ENCODE results near the gene CAPN9.
"Not testable (repeated sequence)": the region's sequence is repeated elsewhere in the genome, so short reads cannot be mapped to it uniquely, and the experiment has no call there.

The CAPN9 gene

GRCh38 chr1:230711245-230711644 is 35.9 kb upstream of the CAPN9 start:
- no peak for DNase-seq (ENCODE audit: low spot score)

GRCh38 chr1:230712470-230712942 is 34.7 kb upstream of the CAPN9 start:
- DNase-seq (ENCODE audit: low spot score), result no peak

- no peak for DNase-seq (ENCODE audit: low spot score)
Measured at GRCh38 chr1:230713138-230713537, 34.0 kb upstream of the CAPN9 start.

DNA sequence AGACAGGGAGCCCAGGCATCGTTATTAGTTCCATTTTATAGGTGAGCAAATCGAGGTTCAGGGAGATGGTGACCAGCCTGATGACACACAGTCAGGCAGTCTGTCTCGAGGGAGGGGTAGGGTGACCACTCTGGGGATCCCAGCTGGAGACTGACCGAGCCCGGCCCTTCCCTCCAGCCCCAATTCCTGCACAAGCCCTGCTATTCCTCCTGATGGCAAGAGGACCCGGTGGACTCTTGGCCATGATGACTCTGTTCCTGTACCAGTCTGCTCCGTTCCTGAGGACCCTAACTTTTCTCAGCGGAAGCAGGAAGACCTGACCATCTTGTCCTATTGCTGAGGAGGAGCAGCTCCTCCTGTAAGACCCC is 33.7 kb upstream of the CAPN9 start:
- DNase-seq (ENCODE audit: low spot score), result no peak

- DNase-seq (ENCODE audit: low spot score), result no peak
Measured at GRCh38 chr1:230713915-230714764, 33.0 kb upstream of the CAPN9 start, which contains the start of gene AGT. Gene AGT (minus strand): TSS chr1:230714122. CDS start chr1:230710823, 3,299 bp downstream.

GRCh38 chr1:230715510-230715909 is 31.7 kb upstream of the CAPN9 start:
- DNase-seq (ENCODE audit: low spot score), result no peak

- not testable (repeated sequence) for DNase-seq (ENCODE audit: low spot score)
Measured at GRCh38 chr1:230716453-230716852, 30.7 kb upstream of the CAPN9 start.

DNA sequence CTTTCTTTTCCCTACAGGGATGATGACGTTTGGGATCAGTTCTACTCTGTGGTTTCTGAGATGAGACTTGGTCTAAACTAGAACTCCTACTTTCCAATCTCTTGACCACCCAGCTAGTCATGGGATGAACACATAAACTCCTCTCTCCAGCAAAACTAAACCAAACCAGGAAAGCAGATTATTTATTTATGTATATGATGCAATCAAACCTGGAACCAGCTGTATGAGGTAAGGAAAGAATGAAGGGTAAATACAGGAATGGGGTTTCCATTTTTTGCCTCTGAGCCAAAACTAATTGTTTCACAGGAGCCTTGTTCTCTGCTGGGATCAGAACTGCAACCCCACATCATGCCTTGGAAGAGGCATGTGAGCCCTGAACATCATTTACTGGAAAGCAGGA is 29.9 kb upstream of the CAPN9 start:
- no peak for DNase-seq (ENCODE audit: low spot score)

DNA sequence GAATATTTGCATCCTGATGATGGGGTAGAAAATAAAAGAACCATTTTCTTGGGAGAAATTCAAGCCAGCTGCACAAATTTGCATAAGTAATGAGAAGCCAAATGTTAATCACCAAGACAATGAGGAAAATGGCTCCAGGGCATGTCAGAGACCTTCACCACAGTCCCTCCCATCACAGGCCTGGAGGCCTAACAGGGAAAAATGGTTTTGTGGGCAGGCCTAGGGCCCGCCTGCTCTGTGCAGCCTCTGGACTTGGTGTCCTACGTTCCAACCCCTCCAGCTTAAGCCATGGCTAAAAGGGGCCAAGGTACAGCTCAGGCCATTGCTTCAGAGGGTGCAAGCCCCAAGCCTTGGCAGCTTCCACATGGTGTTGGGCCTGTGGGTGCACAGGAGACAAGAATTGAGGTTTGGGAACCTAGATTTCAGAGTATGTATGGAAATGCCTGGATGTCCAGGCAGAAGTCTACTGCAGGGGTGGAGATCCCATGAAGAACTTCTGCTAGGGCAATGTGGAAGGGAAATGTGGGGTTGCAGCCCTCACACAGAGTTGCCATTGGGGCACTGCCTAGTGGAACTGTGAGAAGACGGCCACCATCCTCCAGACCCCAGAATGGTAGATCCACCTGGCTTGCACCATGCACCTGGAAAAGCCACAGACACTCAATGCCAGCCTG is 25.2 kb upstream of the CAPN9 start:
- not testable (repeated sequence) for DNase-seq (ENCODE audit: low spot score)

DNA sequence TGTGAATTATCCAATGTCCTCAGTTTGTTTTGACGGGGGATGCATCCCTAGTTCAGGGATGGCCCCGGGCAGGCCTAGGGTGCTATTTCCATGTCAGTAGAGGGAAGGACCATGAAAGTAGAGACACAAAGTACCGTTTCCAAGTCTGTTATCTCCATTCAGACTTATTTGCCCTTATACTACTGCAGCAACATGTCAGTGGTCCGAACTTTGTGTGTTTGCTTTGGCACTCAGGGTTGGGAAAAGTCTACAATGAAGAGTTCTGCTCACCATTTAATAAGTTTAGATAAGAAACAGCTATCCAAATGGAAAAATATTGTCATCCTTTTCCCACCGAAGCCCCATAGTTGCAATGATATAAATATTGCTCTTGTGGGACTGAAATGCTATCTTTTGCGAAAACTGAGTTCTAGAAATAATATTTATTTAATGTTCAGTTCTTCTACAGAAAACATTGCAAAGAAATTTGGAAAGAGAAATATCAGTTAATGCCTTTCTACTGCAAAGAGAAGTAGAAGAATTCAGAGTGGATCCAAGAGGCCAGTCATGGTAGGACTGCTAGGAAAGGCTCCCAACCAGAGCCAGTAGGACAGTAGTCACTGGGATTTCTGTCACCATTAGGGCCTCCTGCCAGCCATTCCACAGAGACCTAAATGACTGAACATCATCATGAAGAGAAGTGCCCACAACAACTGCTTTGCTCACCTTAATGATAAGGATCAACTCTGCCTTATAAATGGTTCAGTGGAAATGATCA is 21.8 kb upstream of the CAPN9 start:
- DNase-seq (ENCODE audit: low spot score), result no peak

GRCh38 chr1:230728710-230729392 is 18.3 kb upstream of the CAPN9 start:
- no peak for DNase-seq (ENCODE audit: low spot score)

DNA sequence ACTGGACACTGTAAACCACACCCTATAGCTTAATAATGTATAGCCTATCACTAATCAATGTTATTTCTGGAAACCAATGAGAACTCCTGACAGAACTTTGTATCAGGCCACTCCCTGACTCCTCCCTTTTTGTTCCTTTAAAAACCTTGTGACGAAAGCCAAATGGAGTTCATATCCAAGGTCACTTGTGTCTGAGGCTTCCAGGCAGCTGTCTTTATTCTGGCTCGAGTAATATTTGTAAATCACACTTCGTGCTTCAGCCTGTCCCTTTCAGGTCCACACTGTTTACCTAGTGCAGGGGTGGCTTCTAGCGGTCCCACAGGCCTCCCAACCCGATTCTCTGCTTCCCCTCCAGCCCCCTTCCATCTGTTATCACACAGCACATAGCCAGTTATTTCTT is 16.2 kb upstream of the CAPN9 start:
- DNase-seq (ENCODE audit: low spot score), result no peak

DNA sequence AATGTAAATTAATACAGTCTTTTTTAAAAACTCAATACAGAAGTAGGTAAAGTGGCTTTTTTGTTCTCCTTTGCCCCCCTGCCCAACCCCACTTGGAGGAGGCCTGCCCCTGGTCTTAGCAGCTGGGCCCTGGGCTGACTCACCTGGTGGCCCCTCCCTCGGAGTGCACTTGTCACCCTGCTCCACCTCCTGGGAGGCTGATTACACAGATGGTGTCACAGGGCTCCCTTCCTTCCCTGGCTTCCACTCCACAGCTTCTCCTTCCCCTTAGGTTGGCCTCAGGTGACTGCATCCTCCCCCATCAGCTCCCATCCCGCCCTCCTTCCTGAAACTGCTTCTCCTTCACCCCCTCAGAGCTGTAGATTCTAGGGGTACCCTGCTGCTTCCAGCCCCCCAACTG is 11.7 kb upstream of the CAPN9 start:
- DNase-seq (ENCODE audit: low spot score), result no peak

DNA sequence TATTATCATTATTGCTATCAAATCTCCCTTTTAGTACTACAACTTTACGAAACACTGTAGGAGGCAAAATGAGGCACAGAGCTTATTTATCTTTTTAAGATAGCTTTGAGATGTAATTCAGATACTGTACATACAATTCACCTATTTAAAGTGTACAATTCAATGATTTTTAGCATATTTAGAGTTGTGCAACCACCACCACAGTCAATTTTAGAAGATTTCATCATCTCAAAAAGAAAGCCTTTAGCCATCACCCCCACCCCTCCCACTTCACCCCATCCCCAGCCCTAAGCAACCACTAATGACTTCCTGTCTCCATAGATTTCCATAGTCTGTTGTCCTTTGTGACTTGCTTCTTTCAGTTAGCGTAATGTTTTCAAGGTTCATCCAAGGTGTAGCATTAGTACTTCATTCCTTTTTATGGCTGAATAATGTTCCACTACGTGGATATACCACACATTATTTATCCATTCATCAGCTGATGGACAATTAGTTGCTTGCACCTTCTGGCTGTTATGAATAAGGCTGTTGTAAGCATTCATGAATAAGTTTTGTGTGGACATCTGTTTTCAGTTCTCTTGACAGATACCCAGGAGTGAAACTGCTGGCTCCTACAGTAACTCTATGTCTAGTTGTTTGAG is 9.4 kb upstream of the CAPN9 start:
- DNase-seq (ENCODE audit: low spot score), result no peak

GRCh38 chr1:230739564-230740290 is 7.5 kb upstream of the CAPN9 start:
- no peak for DNase-seq (ENCODE audit: low spot score)

GRCh38 chr1:230743899-230744298 is 3.3 kb upstream of the CAPN9 start:
- no peak for DNase-seq (ENCODE audit: low spot score)

DNA sequence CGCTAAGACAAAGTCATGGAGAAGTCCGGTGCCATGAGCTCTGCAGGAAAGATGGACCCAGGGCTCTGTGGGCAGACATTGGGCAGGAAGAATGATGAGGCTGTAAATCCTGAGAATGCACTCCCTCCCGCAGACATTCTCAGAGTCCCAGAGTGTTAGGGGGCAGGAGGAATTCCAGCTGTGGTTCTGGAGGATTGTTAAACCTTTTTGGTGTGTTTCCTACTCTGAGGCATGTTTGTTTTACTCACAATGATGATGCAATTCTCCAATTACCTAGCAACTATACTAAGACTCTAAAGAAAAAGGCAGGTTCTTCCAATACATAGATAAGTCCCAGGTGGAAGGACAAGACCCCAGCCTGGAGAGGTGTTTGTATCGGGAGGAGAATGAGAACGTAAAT is 2.8 kb upstream of the CAPN9 start:
- DNase-seq (ENCODE audit: low spot score), result no peak

DNA sequence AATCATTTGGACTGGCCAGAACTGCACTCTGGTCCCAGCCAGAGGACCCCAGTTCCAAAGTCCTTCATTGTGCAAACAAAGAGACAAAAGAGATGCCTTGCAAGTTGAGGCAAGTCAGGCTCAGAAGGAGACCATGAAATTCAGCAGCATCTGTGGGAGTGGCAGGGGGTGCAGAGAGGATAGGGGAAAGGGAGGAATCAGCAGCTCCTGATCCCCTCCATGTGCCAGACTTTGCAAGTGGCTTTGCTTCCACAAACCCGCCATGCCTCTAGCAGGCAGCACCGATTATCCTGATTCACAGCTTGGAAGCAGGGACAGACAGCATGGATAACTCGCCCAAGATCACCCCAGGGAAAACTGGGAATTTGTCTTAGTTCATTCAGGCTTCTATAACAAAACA is 2.1 kb upstream of the CAPN9 start:
- no peak for DNase-seq (ENCODE audit: low spot score)

DNA sequence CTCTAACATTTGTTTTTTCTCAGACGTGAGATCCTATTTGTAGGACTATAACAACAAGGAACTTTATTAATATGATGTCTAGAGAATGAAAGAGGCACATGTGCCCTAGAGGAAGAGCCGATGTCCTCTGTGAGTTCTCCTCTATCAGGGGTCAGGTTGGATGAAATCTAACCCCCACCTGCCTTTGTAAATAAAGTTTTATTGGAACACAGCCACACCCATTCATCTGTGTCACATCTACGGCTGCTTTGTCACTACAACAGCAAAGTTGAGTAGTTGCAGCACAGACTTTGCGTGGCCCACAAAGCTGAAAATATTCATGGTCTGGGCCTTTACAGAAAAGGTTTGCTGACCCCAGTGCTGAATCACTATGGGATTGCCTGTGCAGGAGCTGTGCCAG is 571 bp upstream of the CAPN9 start:
- no peak for DNase-seq (ENCODE audit: low spot score)

GRCh38 chr1:230747890-230748800 is 957 bp downstream of the CAPN9 start:
- no peak for DNase-seq (ENCODE audit: low spot score)

Data from activated CD4-positive, alpha-beta T cell treated with anti-CD3 and anti-CD28 coated beads, Interleukin-2, Interleukin-4, amounts not matched to agents 100 ng/mL and 50 ng/mL, durations not matched to agents 16 hours and 8 hours (primary cell).